ENCODE measurements around the gene MZT2B. TPM values are rescaled to one million over a fixed set of nuclear protein-coding genes. Genes with fewer than 3 reads are reported as not detected.
A peak's percentile ranks its signal among the peaks of the same experiment; 100 is the strongest.
"Not testable (repeated sequence)": the region's sequence is repeated elsewhere in the genome, so short reads cannot be mapped to it uniquely, and the experiment has no call there.

Gene MZT2B
- total RNA-seq, 1 experiment from 2014 or later: 408 TPM

DNA sequence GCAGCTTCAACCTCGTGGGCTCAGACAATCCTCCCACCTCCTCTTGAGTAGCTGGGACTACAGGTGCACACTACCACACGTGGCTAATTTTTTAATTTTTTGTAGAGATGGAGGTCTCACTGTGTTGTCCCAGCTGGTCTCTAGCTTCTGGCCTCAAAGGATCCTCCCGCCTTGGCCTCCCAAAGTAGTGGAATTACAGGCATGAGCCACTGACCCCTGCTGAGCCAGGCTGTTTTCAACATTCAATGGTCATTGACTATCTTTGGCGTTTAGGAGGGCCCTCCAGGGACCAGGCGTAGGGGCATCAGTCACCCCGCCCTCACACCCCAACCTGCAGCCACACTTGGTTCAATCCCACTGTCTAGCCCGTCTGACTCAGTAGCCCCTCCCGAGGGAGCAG lies 5.2 kb downstream of the MZT2B start:
- Mint-ChIP-seq H3K36me3 (ENCODE audit: insufficient read depth, unreplicated experiment) (peaks cover 34% of the 10 kb centered on the region), H3K9me3 (ENCODE audit: unreplicated experiment) (no peaks in the 10 kb centered on the region), H3K27ac (ENCODE audit: unreplicated experiment) (no peak overlapping the region), H3K27me3 (ENCODE audit: insufficient read depth, unreplicated experiment) (no peaks in the 10 kb centered on the region), H3K4me1 (ENCODE audit: low read depth, unreplicated experiment) (peaks cover 8% of the 10 kb centered on the region), H3K4me3 (ENCODE audit: unreplicated experiment) (no peak overlapping the region)
- ChIA-PET CTCF (no interaction called here), POLR2A (no interaction called here)
- Histone ChIP-seq H3K36me3 (ENCODE audit: control insufficient read depth, insufficient read depth, low read length) (peaks cover 2% of the 10 kb centered on the region; the same call in 1 of the 2 replicates), H3K4me1 (peaks cover 4% of the 10 kb centered on the region; the same call in 1 of the 2 replicates), H3K4me3 (ENCODE audit: low read depth, low read length) (no peak overlapping the region), H3K9me3 (no peaks in the 10 kb centered on the region), H3K27me3 (replicated peaks; ENCODE audit: control insufficient read depth, insufficient read depth, low read length) (no peaks in the 10 kb centered on the region)
- intact Hi-C loops (cut with micrococcal nuclease; ENCODE audit: unreplicated experiment): no loop called here
- BruUV-seq (replicated peaks): no TSS peak
- no peak for DNase-seq
- no peak for TF ChIP-seq CTCF (IDR thresholded peaks at IDR 0.05; ENCODE audit: insufficient read depth in 1 of 2, low read depth in 1 of 2, low read length in 1 of 2, severe bottlenecking in 1 of 2, unreplicated experiment in 1 of 2)

- CTCF ChIA-PET: interaction anchor here (0.6 kb wide), 1 partner anchor 154 kb away, joined by 3 read pairs; a partner anchor contains a TSS
- H3K4me1 ChIP-seq; H3K27me3 ChIP-seq (replicated peaks; ENCODE audit: control insufficient read depth, insufficient read depth, low read length); H3K4me1 Mint-ChIP-seq (ENCODE audit: low read depth, unreplicated experiment); H3K36me3 ChIP-seq (ENCODE audit: control insufficient read depth, insufficient read depth, low read length); H3K9me3 Mint-ChIP-seq (ENCODE audit: unreplicated experiment); H3K9me3 ChIP-seq; BruUV-seq (replicated peaks); intact Hi-C loops (cut with micrococcal nuclease; ENCODE audit: unreplicated experiment); H3K27me3 Mint-ChIP-seq (ENCODE audit: insufficient read depth, unreplicated experiment); H3K4me3 ChIP-seq (ENCODE audit: low read depth, low read length); H3K4me3 Mint-ChIP-seq (ENCODE audit: unreplicated experiment): not testable (repeated sequence)
- peak in 1 of 2 experiments; percentile 40 for DNase-seq
- Mint-ChIP-seq H3K27ac (ENCODE audit: unreplicated experiment) (peak overlapping the region; percentile 40), H3K36me3 (ENCODE audit: insufficient read depth, unreplicated experiment) (peaks cover 39% of the 10 kb centered on the region)
- POLR2A ChIA-PET: interaction anchor here (0.6 kb wide), 1 partner anchor 54 kb away, joined by 4 read pairs; no protein-coding TSS in a partner anchor
Measured at GRCh38 chr2:130187859-130188792, 6.1 kb downstream of the MZT2B start.

DNA sequence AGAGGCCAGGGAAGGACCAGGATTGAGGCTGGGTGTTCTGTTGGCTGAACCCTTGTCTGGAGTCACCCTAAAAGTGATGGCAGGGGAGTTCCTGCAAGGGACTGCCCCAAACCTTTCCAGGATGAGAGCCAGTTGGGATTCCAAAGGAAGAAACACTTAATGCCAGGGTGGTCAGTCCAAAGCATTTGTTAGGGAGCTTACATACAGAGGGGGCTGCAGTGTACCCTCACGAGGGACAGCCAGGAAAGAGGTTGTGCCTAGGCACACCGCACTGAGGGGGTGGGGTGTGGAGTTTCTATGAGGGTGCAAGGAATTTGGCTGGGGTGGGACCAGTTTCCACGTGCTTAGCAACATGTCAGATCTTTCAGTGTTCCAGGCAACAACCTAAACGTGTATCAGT lies 6.9 kb downstream of the MZT2B start:
- H3K9me3 Mint-ChIP-seq (ENCODE audit: unreplicated experiment); H3K36me3 ChIP-seq (ENCODE audit: control insufficient read depth, insufficient read depth, low read length); H3K27me3 Mint-ChIP-seq (ENCODE audit: insufficient read depth, unreplicated experiment); H3K9me3 ChIP-seq; H3K4me3 Mint-ChIP-seq (ENCODE audit: unreplicated experiment); H3K27me3 ChIP-seq (replicated peaks; ENCODE audit: control insufficient read depth, insufficient read depth, low read length); POLR2A ChIA-PET; intact Hi-C loops (cut with micrococcal nuclease; ENCODE audit: unreplicated experiment); H3K27ac Mint-ChIP-seq (ENCODE audit: unreplicated experiment); DNase-seq; BruUV-seq (replicated peaks); CTCF ChIA-PET; H3K4me3 ChIP-seq (ENCODE audit: low read depth, low read length); H3K4me1 Mint-ChIP-seq (ENCODE audit: low read depth, unreplicated experiment); H3K4me1 ChIP-seq: not testable (repeated sequence)
- H3K36me3 Mint-ChIP-seq (ENCODE audit: insufficient read depth, unreplicated experiment): peaks cover 34% of the 10 kb centered on the region

- no peak overlapping the region for H3K27ac Mint-ChIP-seq (ENCODE audit: unreplicated experiment)
- peaks cover 8% of the 10 kb centered on the region; the same call in 1 of the 2 replicates for H3K4me1 ChIP-seq
- POLR2A ChIA-PET: no interaction called here
- H3K27me3 ChIP-seq (replicated peaks; ENCODE audit: control insufficient read depth, insufficient read depth, low read length): no peaks in the 10 kb centered on the region
- H3K4me3 ChIP-seq (ENCODE audit: low read depth, low read length): no peak overlapping the region
- no peaks in the 10 kb centered on the region for H3K4me1 Mint-ChIP-seq (ENCODE audit: low read depth, unreplicated experiment)
- H3K4me3 Mint-ChIP-seq (ENCODE audit: unreplicated experiment): no peak overlapping the region
- DNase-seq: no peak
- CTCF ChIA-PET: no interaction called here
- no peaks in the 10 kb centered on the region for H3K9me3 ChIP-seq
- H3K27me3 Mint-ChIP-seq (ENCODE audit: insufficient read depth, unreplicated experiment): no peaks in the 10 kb centered on the region
- BruUV-seq (replicated peaks): no TSS peak
- H3K36me3 ChIP-seq (ENCODE audit: control insufficient read depth, insufficient read depth, low read length): no peaks in the 10 kb centered on the region
- intact Hi-C loops (cut with micrococcal nuclease; ENCODE audit: unreplicated experiment): no loop called here
- TF ChIP-seq CTCF (IDR thresholded peaks at IDR 0.05; ENCODE audit: insufficient read depth in 1 of 2, low read depth in 1 of 2, low read length in 1 of 2, severe bottlenecking in 1 of 2, unreplicated experiment in 1 of 2): no peak
- no peaks in the 10 kb centered on the region for H3K9me3 Mint-ChIP-seq (ENCODE audit: unreplicated experiment)
- H3K36me3 Mint-ChIP-seq (ENCODE audit: insufficient read depth, unreplicated experiment): peaks cover 26% of the 10 kb centered on the region
Measured at GRCh38 chr2:130190237-130190636, 8.2 kb downstream of the MZT2B start.

GRCh38 chr2:130191319-130191718 lies 9.3 kb downstream of the MZT2B start:
- H3K4me3 ChIP-seq (ENCODE audit: low read depth, low read length); intact Hi-C loops (cut with micrococcal nuclease; ENCODE audit: unreplicated experiment); DNase-seq; H3K4me1 Mint-ChIP-seq (ENCODE audit: low read depth, unreplicated experiment); BruUV-seq (replicated peaks); H3K27me3 ChIP-seq (replicated peaks; ENCODE audit: control insufficient read depth, insufficient read depth, low read length); CTCF ChIA-PET; H3K27me3 Mint-ChIP-seq (ENCODE audit: insufficient read depth, unreplicated experiment); H3K4me1 ChIP-seq; H3K27ac Mint-ChIP-seq (ENCODE audit: unreplicated experiment); H3K9me3 ChIP-seq; H3K36me3 ChIP-seq (ENCODE audit: control insufficient read depth, insufficient read depth, low read length); POLR2A ChIA-PET; H3K9me3 Mint-ChIP-seq (ENCODE audit: unreplicated experiment); H3K4me3 Mint-ChIP-seq (ENCODE audit: unreplicated experiment): not testable (repeated sequence)
- peaks cover 15% of the 10 kb centered on the region for H3K36me3 Mint-ChIP-seq (ENCODE audit: insufficient read depth, unreplicated experiment)

Measured in Caco-2 (cell line).